Inflammatory macrophage treated with lipopolysaccharide for 1 hour (primary cell): ENCODE measurements around the gene ZNRF1.
"Not testable (repeated sequence)": the region's sequence is repeated elsewhere in the genome, so short reads cannot be mapped to it uniquely, and the experiment has no call there.

Experiments used
- DNase-seq, 2 donors: peaks; one replicate each; pipeline ENCODE4 v3.0.0-alpha.2; 2020 to 2022

ZNRF1 gene

DNA sequence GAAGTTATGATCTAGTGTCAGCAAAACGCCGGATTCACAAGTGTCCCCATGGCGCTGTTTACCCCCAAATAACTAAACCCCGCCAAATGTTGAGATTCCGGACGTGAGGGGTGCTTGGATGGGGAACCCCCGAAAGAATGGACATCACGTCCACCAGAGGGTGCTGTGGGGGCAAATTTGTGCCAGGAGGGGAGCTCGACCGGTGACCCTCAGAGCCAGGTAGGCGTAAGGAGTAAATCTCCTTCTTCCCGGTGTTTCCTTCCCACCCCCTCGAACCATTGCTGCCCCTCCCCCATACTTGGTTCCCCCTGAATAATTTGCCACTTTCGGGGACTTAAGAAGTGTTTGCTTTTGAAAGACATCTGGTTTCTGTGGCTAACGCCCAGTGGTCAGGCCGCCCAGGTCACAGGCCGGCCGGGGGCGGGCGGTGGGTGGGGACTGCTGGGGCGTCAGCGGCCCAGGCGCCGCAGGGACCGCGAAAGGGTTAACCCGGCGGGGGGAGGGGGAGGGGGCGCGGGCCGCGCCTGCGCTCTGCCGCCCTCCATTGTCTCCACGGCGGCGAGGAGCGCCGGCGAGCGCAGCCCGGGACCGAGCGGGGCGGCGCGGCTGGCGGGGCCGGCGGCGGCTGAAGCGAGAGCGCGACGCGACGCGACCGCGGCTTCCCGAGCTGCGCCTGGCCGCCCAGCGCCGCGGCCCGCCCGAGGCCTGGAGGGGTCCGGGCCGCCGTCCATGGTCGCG, at the start of gene ZNRF1:
Gene ZNRF1, plus strand, starts transcription at position 544 of the 738 bp plus-strand sequence. CDS start 648 bp downstream, outside the sequence.
- DNase-seq: peak; percentile 64 to 85

DNA sequence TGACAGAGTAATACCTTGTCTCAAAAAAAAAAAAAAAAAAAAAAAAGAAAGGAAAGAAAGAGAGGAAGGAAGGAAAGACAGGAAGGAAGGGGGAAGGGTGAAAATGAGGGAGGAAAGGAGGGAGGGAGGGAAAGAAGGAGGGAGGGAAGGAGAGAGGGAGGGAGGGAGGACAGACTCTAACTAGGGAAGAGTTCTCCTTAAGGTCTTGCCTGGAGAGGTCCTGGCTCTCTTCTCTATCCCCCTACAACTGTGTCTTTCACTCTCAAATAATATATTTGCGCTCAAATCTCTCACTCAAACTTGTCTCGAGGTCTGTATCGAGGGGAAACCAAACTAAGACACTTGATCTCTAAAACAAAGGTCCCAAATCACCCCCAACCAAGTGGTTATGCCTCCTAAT, 49.5 kb upstream of the ZNRF1 start:
- no peak for DNase-seq

DNA sequence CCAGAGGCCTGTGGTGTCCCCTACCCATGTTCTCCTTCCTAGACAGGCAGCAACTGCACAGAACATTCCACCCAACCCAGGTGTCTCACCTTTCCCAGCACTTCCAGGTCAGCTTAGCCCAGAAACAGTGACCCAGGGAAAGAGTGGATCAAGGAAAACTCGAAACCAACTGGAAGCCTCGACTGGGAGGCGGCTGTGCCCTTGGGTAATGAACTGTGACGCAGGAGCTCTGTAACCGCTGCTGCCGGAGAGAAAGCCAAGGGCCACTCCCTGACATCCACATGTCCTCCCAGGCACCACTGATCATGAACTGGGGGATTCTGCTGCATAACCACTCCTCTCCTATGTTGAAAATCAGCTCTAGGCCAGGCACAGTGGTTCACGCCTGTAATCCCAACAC, 48.3 kb upstream of the ZNRF1 start:
- no peak for DNase-seq

DNA sequence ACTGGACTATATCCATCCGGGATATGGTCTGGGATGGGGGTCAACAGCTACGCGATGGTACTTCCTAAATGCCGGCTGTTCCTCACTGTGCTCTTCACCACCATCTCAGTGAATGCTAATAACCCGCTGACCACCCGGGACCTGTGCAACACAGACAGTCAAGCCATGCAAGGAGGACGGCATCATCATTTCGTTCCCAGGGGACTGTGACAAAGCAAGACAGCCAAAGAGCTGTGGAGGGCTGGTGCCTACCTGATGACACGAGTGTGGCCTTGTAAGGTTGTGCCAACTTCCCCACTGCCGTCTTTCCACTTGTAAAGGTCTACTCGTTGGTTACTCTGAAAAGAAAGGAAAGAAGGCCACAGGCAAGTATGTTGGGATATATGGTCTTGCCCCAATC, 47.6 kb upstream of the ZNRF1 start:
- DNase-seq: no peak

- no peak for DNase-seq
Measured at GRCh38 chr16:74951681-74952080, 47.1 kb upstream of the ZNRF1 start.

DNA sequence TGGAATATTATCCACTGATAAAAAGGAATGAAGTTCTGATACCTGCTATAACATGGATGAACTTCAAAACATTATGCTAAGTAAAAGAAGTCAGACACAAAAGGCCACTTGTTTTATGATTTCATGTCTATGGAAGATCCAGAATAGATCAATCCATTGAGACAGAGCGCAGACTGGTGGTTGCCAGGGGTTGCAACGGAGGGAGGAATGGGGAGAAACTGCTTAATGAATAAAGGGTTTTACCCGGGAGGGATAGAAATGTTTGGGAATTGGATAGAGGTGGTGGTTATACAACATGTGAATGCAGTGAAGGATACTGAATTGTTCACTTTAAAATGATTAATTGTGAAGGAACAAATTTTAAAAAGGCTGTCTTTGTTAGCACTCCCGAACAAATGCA, 44.1 kb upstream of the ZNRF1 start:
- no peak for DNase-seq

- DNase-seq: no peak
Measured at GRCh38 chr16:74973304-74973703, 25.5 kb upstream of the ZNRF1 start.

DNA sequence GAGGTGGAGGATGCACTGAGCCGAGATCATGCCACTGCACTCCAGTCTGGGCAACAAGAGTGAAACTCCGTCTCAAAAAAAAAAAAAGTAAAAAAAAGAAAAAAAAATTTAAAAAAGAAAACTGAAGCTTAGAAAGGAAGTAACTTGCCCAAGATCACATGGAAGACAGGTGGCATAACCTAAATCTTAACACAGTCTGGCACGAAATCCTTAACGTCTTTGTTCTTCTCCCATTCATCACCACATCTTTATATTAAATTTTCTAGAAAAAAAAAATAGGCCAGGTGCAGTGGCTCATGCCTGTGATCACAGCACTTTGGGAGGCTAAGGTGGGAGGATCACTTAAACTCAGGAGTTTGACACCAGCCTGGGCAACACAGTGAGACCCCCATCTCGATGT, 23.2 kb upstream of the ZNRF1 start:
- DNase-seq: no peak

- peak; percentile 48 to 66 for DNase-seq
Measured at GRCh38 chr16:74982256-74982655, 16.6 kb upstream of the ZNRF1 start.

GRCh38 chr16:74984194-74984528, 14.7 kb upstream of the ZNRF1 start:
- no peak for DNase-seq

- DNase-seq: peak; percentile 99 to 100
Measured at GRCh38 chr16:74984529-74985296, 14.1 kb upstream of the ZNRF1 start, which contains the start of gene WDR59. Gene WDR59, minus strand, starts transcription at chr16:74985123. Its CDS starts 106 bp downstream, at chr16:74985017.

DNA sequence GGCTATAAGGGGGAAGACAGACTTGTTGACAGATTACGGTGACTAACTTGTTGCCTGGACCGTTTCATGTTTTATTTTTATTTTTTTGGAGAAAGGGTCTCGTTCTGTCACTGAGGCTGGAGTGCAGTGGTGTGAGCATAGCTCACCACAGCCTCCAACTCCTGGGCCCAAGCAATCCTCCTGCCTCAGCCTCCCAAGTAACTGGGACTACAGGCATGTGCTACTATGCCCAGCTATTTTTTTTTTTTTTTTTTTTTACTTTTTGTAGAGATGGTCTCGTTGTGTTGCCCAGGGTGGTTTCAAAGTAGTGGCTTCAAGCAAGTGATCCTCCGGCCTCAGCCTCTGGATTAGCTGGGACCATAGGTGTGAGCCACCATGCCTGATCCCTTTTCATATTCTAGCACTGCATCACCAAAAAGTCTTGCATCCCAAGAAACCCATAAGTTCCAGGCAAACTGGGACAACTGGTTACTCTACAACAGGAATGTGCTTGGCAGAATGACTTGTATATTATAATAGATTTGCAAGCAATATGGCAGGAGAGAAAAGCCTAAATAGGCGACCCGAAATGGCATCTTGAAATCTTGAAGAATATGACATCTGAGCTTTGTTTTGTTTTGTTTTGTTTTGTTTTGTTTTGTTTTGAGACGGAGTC, 11.7 kb upstream of the ZNRF1 start:
- DNase-seq: no peak

GRCh38 chr16:74989864-74990263, 9.0 kb upstream of the ZNRF1 start:
- not testable (repeated sequence) for DNase-seq

DNA sequence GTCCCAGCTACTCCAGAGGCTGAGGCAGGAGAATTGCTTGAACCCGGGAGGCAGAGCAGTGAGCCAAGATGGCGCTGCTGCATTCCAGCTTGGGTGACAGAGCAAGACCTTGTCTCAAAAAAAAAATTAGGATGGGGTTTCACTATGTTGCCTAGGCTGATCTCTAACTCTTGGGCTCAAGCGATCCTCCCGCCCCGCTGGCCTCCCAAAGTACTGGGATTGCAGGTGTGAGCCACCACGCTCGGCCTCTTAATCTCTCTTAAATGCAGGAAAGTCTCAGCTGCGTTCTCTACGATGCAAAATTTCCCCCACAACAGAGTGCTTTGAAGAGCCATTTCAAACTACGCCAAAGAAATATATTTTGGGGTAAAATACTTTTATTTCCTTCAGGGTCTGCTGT, 8.0 kb upstream of the ZNRF1 start:
- DNase-seq: no peak

- DNase-seq: no peak
Measured at GRCh38 chr16:74991268-74991592, 7.6 kb upstream of the ZNRF1 start.

DNA sequence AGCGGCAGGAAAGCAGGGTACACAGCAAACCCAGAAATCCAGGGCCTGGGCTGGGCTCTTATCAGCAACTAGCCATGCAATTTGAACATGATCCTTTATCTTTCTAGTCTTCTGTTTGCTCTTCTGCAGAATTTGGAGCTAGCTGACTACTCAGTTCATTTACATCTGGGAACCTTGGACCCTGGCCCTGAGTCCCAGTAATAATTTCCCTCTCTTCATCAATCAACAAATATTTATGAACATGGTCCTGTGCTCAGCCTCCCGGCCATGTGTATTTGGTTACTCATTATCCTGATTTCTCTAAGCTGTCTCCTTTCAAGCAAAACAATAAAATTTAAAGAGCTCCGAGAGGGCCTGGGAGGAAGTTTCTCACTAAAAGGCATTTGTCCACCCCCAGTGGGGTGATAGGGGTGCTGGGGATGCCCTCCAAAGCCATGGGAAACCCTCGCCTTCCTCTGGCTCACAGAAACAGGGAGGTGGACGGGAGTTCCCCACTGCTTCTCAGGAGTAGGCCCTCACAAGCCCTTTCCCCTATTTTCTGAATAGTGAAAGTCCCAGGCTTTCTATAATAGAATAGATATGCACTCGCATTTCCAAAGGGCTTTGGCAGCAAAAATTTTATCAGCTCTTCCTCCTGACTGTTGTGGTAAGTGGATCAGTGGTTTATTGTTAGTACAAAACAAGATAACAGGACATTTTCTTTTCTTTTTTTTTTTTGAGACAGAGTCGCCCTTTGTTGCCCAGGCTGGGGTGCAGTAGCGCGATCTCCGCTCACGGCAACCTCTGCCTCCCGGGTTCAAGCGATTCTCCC, 7.0 kb upstream of the ZNRF1 start:
- peak in 1 of 2 donors; percentile 63 for DNase-seq

DNA sequence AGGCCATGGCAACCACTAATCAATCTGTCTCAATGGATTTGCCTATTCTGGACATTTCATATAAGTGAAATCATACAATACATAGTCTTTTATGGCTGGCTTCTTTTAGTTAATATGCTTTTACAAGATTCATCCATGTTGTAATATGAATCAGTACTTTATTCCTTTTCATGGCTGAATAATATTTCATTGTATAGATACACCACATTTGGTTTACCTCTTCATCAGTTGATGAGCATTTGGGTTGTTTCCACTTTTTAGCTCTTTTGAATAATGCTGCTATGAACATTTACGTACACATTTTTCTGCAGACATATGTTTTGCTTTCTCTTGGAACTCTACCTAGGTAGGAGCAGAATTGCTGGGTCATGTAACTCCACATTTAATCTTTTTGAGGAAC, 2.8 kb upstream of the ZNRF1 start:
- no peak for DNase-seq

DNA sequence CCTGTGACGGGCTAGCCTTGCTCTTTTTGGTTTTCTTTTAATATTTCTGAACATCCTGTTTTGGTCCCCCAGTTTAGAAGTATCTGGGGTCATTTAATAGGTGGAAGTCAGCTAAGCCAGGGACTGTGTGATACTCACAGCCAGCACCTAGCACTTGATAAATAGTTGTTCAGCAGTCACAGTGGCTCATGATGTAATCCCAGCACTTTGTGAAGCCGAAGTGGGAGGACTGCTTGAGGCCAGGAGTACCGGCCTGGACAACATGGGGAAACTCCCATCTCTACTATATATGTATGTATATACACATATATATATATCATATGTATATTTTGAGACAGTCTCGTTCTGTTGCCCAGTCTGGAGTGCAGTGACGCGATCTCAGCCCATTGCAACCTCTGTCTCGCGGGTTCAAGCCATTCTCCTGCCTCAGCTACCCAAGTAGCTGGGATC, 1.8 kb upstream of the ZNRF1 start:
- no peak for DNase-seq

GRCh38 chr16:74999219-74999608, 390 bp downstream of the ZNRF1 start:
- DNase-seq: no peak

GRCh38 chr16:74999609-75000480, 1.0 kb downstream of the ZNRF1 start:
- no peak for DNase-seq

GRCh38 chr16:75000481-75001081, 1.8 kb downstream of the ZNRF1 start:
- DNase-seq: peak in 1 of 2 donors; percentile 47

DNA sequence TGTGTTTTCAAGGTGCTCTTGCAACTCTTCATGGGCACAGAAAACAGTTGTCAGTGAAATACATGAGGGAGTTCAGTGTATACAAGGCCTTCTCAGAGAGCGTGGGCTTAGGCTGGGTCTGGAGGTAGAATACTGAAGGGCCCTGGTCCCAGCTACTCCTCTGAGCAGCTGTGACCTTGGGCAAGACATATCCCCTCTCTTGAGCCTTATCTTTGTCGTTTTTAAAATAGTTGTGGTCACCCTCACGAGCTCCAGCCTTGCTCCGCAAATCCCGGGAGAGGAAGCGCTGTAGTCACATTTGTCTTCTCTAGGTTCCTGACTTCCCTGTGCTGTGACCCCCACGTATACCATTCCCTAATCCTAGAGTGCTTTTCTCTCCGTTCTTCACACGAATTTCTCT, 3.6 kb downstream of the ZNRF1 start:
- DNase-seq: no peak
